Activated gamma-delta T cell treated with anti-CD3 and anti-CD28 coated beads, Interleukin-2, amount 50 U/mL, for 16 hours (primary cell): ENCODE results near the gene MINK1.

Source experiments
- DNase-seq: peaks from one replicate; pipeline ENCODE4 v3.0.0-alpha.2; 2020; ENCODE audit warnings: low read depth

Gene MINK1

GRCh38 chr17:4933646-4934045, 100.5 kb downstream of the MINK1 start:
- DNase-seq, result no peak

GRCh38 chr17:4934173-4934979, 101.2 kb downstream of the MINK1 start:
- no peak for DNase-seq

GRCh38 chr17:4935650-4936049, 102.5 kb downstream of the MINK1 start:
- no peak for DNase-seq

GRCh38 chr17:4936436-4936835, 103.3 kb downstream of the MINK1 start:
- no peak for DNase-seq

- no peak for DNase-seq
Observed at GRCh38 chr17:4937553-4937952, 104.4 kb downstream of the MINK1 start.

GRCh38 chr17:4938069-4938491, 104.9 kb downstream of the MINK1 start:
- no peak for DNase-seq

- no peak for DNase-seq
Observed at GRCh38 chr17:4938688-4939545, 105.8 kb downstream of the MINK1 start.

GRCh38 chr17:4939546-4939795, 106.3 kb downstream of the MINK1 start:
- DNase-seq, result peak; percentile 9

- DNase-seq, result peak; percentile 91
Observed at GRCh38 chr17:4939796-4940554, 106.8 kb downstream of the MINK1 start, which contains the start of the genes RNF167 and SLC25A11. RNF167 (plus strand) TSS chr17:4940268; CDS start chr17:4940910, 642 bp downstream. SLC25A11 (minus strand) TSS chr17:4940046; CDS start chr17:4939910, 136 bp downstream.

- DNase-seq, result peak; percentile 12
Observed at GRCh38 chr17:4940555-4941318, 107.6 kb downstream of the MINK1 start.

- DNase-seq, result no peak
Observed at GRCh38 chr17:4941319-4941610, 108.1 kb downstream of the MINK1 start.

- no peak for DNase-seq
Observed at GRCh38 chr17:4942760-4943508, 109.8 kb downstream of the MINK1 start.

- peak; percentile 41 for DNase-seq
Observed at GRCh38 chr17:4944163-4944553, 111.0 kb downstream of the MINK1 start.

GRCh38 chr17:4944554-4945175, 111.5 kb downstream of the MINK1 start:
- no peak for DNase-seq

GRCh38 chr17:4945176-4945943, 112.2 kb downstream of the MINK1 start:
- peak; percentile 76 for DNase-seq

GRCh38 chr17:4945944-4946280, 112.8 kb downstream of the MINK1 start:
- no peak for DNase-seq

- no peak for DNase-seq
Observed at GRCh38 chr17:4946312-4946976, 113.3 kb downstream of the MINK1 start.

- no peak for DNase-seq
Observed at GRCh38 chr17:4947010-4947410, 113.9 kb downstream of the MINK1 start.
